Measurements from ENCODE around the gene IRF9.

DNA sequence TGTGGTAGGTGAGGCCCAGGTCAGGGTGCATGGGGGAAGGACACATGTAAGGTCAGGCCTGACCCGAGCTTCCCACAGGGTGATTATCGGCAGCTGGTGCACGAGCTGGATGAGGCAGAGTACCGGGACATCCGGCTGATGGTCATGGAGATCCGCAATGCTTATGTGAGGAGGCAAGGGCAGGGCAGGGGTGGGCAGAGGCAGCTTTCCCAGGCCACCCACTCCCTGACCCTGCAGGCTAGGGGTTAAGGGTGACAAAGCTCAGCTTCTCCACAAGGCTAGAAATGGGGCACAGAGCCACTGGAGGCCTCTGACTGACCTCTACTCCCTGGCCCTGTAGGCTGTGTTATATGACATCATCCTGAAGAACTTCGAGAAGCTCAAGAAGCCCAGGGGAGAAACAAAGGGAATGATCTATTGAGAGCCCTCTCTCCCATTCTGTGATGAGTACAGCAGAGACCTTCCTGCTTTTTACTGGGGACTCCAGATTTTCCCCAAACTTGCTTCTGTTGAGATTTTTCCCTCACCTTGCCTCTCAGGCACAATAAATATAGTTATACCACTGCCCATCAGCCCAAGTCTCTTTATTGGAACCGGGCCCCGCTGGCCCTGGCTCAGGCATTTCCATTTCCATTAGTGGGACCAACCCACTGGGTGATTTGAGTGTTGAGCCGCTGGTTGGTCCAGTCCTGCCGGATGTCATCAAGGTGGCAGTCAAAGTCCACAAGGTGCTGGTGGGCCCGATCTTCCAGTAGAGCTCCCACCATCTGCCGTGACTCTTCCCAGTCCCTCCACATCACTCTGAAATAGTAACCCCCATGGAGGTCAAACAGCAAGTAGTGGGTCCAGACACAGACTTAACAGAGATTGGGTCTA, 22.4 kb upstream of the IRF9 start:
- no peak for TF ChIP-seq POLR2A (IDR thresholded peaks at IDR 0.05)
- TF ChIP-seq, protein P1, sequence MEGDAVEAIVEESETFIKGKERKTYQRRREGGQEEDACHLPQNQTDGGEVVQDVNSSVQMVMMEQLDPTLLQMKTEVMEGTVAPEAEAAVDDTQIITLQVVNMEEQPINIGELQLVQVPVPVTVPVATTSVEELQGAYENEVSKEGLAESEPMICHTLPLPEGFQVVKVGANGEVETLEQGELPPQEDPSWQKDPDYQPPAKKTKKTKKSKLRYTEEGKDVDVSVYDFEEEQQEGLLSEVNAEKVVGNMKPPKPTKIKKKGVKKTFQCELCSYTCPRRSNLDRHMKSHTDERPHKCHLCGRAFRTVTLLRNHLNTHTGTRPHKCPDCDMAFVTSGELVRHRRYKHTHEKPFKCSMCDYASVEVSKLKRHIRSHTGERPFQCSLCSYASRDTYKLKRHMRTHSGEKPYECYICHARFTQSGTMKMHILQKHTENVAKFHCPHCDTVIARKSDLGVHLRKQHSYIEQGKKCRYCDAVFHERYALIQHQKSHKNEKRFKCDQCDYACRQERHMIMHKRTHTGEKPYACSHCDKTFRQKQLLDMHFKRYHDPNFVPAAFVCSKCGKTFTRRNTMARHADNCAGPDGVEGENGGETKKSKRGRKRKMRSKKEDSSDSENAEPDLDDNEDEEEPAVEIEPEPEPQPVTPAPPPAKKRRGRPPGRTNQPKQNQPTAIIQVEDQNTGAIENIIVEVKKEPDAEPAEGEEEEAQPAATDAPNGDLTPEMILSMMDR (IDR thresholded peaks at IDR 0.05 in 4 of 5, conservative IDR thresholded peaks at IDR 0.05 in 1 of 5), result no peak
